Cardiac muscle cell (in vitro differentiated cells and primary cell): ENCODE data around the gene PUSL1. TPM values are rescaled to one million over a fixed set of nuclear protein-coding genes. Genes with fewer than 3 reads are reported as not detected.

ENCODE experiments used
- DNase-seq, 2 donors: peaks; one replicate each; pipeline versions ENCODE4 v3.0.0 to v3.0.0-alpha.2; 2010 to 2017; ENCODE audit warnings: low read depth in 1 of 2, low spot score in 1 of 2
- H3K27ac ChIP-seq: fragments of 200-600 bp; sonication (generic); 2 replicates; pipeline ENCODE4 v1.5.1; 2016
- H3K27me3 ChIP-seq: fragments of 200-600 bp; sonication (generic); 2 replicates; pipeline ENCODE4 v1.6.0; 2016; ENCODE audit warnings: control low read depth
- H3K36me3 ChIP-seq: fragments of 200-600 bp; sonication (generic); 2 replicates; pipeline ENCODE4 v1.5.1; 2016; ENCODE audit warnings: control low read depth
- H3K4me1 ChIP-seq: fragments of 200-600 bp; sonication (generic); 2 replicates; pipeline ENCODE4 v1.8.1; 2017; ENCODE audit warnings: low read depth, mild to moderate bottlenecking, mixed run types
- H3K4me3 ChIP-seq: fragments of 200-600 bp; sonication (generic); 2 replicates; pipeline ENCODE4 v1.5.1; 2016; ENCODE audit warnings: mild to moderate bottlenecking
- H3K9me3 ChIP-seq: fragments of 200-600 bp; sonication (generic); 2 replicates; pipeline ENCODE4 v1.5.1; 2017; ENCODE audit warnings: low read depth, mild to moderate bottlenecking, control low read depth
- CTCF ChIP-seq: IDR thresholded peaks from 2 replicates; pipeline ENCODE4 v1.5.1; 2012; ENCODE audit warnings: low read depth, mild to moderate bottlenecking, low read length
- polyA plus RNA-seq: library from polyadenylated mRNA; unstranded; fragments of >200 nt; fragmentation: Nextera tagmentation; extraction: Ambion mirVana; gene quantifications from 2 replicates; pipeline ENCODE4 v1.2.1, GENCODE V29; 2016
- total RNA-seq: library from RNA; depleted of rRNA; stranded (reverse); fragments of >200 nt; gene quantifications from 2 replicates; pipeline ENCODE4 v1.2.3, GENCODE V29; 2016

The PUSL1 gene
- total and polyA plus RNA-seq, 2 experiments from 2014 or later, result 18.7 to 25.0 TPM

- Histone ChIP-seq H3K4me1 (no peaks in the 10 kb centered on the region), H3K27me3 (no peaks in the 10 kb centered on the region), H3K36me3 (peaks cover 2% of the 10 kb centered on the region), H3K27ac (no peak overlapping the region), H3K4me3 (no peak overlapping the region), H3K9me3 (no peaks in the 10 kb centered on the region)
- no peak for DNase-seq
- no peak for TF ChIP-seq CTCF
Observed at GRCh38 chr1:1340791-1341548, 32.6 kb downstream of the PUSL1 start.

- TF ChIP-seq CTCF, result no peak
- no peaks in the 10 kb centered on the region for H3K4me1 ChIP-seq
- H3K27ac ChIP-seq, result no peak overlapping the region
- no peaks in the 10 kb centered on the region for H3K9me3 ChIP-seq
- H3K4me3 ChIP-seq, result no peak overlapping the region
- no peaks in the 10 kb centered on the region for H3K27me3 ChIP-seq
- peaks cover 2% of the 10 kb centered on the region for H3K36me3 ChIP-seq
- no peak for DNase-seq
Observed at GRCh38 chr1:1341549-1342021, 33.2 kb downstream of the PUSL1 start.

DNA sequence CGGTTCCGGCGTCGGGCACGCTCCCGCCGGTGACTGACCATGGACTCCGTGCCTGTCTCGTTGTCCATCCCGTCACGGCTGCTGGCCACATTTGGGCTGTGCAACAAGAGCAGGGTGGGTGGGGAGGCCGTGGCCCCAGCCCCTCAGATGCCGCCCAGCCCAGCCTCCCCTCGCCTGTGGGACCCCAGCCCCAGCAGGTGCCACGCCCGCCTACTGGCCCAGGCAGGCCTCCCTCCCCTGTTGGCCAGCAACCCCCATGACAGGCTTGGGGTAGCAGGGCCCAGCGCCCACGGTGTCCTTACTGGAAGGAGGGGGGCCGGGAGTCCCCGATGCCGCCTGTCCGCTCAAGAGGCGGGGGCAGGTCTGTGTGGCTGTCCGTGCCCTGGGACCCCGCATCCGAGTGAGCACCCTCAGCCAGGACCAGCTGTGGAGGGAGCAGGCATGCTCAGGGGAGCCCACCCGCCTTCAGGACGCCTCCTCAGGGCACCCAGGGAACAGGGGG lies 33.7 kb downstream of the PUSL1 start:
- no peak for DNase-seq
- Histone ChIP-seq H3K9me3 (no peaks in the 10 kb centered on the region), H3K4me3 (no peak overlapping the region), H3K4me1 (no peaks in the 10 kb centered on the region), H3K27me3 (no peaks in the 10 kb centered on the region), H3K36me3 (peaks cover 2% of the 10 kb centered on the region), H3K27ac (no peak overlapping the region)
- no peak for TF ChIP-seq CTCF

- peaks cover 2% of the 10 kb centered on the region for H3K36me3 ChIP-seq
- no peaks in the 10 kb centered on the region for H3K4me1 ChIP-seq
- no peak overlapping the region for H3K4me3 ChIP-seq
- no peaks in the 10 kb centered on the region for H3K27me3 ChIP-seq
- no peak for DNase-seq
- no peak for TF ChIP-seq CTCF
- no peaks in the 10 kb centered on the region for H3K9me3 ChIP-seq
- no peak overlapping the region for H3K27ac ChIP-seq
Observed at GRCh38 chr1:1342584-1343115, 34.3 kb downstream of the PUSL1 start.

DNA sequence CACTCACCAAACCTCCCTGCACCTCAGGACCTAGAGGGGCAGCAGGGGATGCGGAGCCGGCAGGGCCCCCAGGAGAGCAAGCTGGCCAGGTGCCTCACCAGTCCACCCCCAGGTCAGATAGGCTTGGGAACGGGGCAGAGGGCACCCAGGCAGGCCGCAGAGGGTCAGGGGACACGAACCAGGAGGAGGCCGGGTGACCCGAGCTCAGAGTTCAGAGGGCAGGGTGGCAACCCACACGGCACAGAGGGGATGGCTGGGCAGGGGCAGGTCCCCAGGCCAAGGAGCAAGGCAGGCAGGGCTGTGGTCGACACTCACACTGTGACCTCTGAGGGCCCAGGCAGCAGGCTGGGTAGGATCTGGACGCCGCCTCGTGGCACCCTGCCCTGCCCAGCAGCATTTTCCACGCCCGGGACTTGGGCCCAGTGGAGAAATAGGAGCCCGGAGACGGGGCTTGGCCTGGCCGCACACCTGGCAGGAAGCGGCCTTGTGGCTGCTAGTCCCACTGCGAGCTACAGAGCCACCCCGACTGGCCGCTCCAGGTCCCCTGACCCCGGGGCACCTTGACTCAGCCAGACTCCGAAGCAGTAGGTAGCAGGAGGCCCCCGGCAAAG lies 35.5 kb downstream of the PUSL1 start:
- no peak for TF ChIP-seq CTCF
- DNase-seq, result no peak
- H3K27ac ChIP-seq, result no peak overlapping the region
- no peaks in the 10 kb centered on the region for H3K36me3 ChIP-seq
- H3K27me3 ChIP-seq, result no peaks in the 10 kb centered on the region
- no peaks in the 10 kb centered on the region for H3K9me3 ChIP-seq
- no peak overlapping the region for H3K4me3 ChIP-seq
- H3K4me1 ChIP-seq, result no peaks in the 10 kb centered on the region
